Common myeloid progenitor, CD34-positive (primary cell): Measurements from ENCODE around the gene OSBPL3.

Experiments used
- CTCF ChIA-PET: fragments of 350-600 bp; sonication (Branson Sonifier 250); formaldehyde crosslinking; loops from one replicate; lab custom pipeline; 2021; ENCODE audit warnings: antibody characterized with exemption; lab: Charles Lee
- POLR2A ChIA-PET: fragments of 350-600 bp; sonication (Branson Sonifier 250); formaldehyde crosslinking; loops from one replicate; lab custom pipeline; 2021; ENCODE audit warnings: antibody characterized with exemption; lab: Charles Lee
- DNase-seq, 3 donors: peaks; one replicate each; pipeline versions ENCODE4 v3.0.0 to v3.0.0-alpha.2; 2013
- H3K27ac ChIP-seq, 2 experiments: 1 replicate in 1 of 2; 2 replicates in 1 of 2; pipeline ENCODE4 v1.7.0; 2013; ENCODE audit warnings: inconsistent platforms in 2 of 2, low read length in 2 of 2, mild to moderate bottlenecking in 2 of 2, low read depth in 1 of 2, moderate library complexity in 1 of 2; ENCODE audit not compliant: severe bottlenecking in 2 of 2, insufficient read depth in 1 of 2, poor library complexity in 1 of 2
- H3K27me3 ChIP-seq, 5 experiments: replicated peaks in 2 of 5; 1 replicate in 3 of 5; 2 replicates in 2 of 5; pipeline versions ENCODE4 v1.6.1 to v1.7.0; 2013; ENCODE audit warnings: low read length in 4 of 5, mild to moderate bottlenecking in 2 of 5, moderate library complexity in 2 of 5, inconsistent platforms in 1 of 5; ENCODE audit not compliant: insufficient read depth in 5 of 5, control insufficient read depth in 4 of 5
- H3K36me3 ChIP-seq, 4 experiments: 1 replicate in 2 of 4; 2 replicates in 2 of 4; pipeline versions ENCODE4 v1.6.1 to v1.7.0; 2013; ENCODE audit warnings: low read length in 3 of 4, control low read depth in 1 of 4, mild to moderate bottlenecking in 1 of 4; ENCODE audit not compliant: control insufficient read depth in 4 of 4, insufficient read depth in 4 of 4
- H3K4me1 ChIP-seq, 4 experiments: 1 replicate in 3 of 4; 2 replicates in 1 of 4; pipeline versions ENCODE4 v1.6.1 to v1.7.1; 2013; ENCODE audit warnings: low read length in 3 of 4, mild to moderate bottlenecking in 3 of 4, control low read depth in 1 of 4, inconsistent platforms in 1 of 4, moderate library complexity in 1 of 4; ENCODE audit not compliant: control insufficient read depth in 4 of 4, insufficient read depth in 4 of 4; ENCODE audit errors: control extremely low read depth in 1 of 4
- H3K4me3 ChIP-seq, 7 experiments: 1 replicate in 4 of 7; 2 replicates in 3 of 7; pipeline versions ENCODE4 v1.5.1 to v1.7.0; 2013; ENCODE audit warnings: mild to moderate bottlenecking in 7 of 7, low read length in 6 of 7, moderate library complexity in 6 of 7, inconsistent platforms in 2 of 7, low read depth in 2 of 7, control low read depth in 1 of 7; ENCODE audit not compliant: insufficient read depth in 4 of 7, control insufficient read depth in 1 of 7; ENCODE audit errors: extremely low read depth in 1 of 7
- H3K9me3 ChIP-seq, 5 experiments: 1 replicate in 4 of 5; 2 replicates in 1 of 5; pipeline versions ENCODE4 v1.6.1 to v1.7.1; 2013; ENCODE audit warnings: low read length in 4 of 5, mild to moderate bottlenecking in 2 of 5, inconsistent platforms in 1 of 5, low read depth in 1 of 5, moderate library complexity in 1 of 5; ENCODE audit not compliant: control insufficient read depth in 4 of 5, insufficient read depth in 2 of 5; ENCODE audit errors: control extremely low read depth in 1 of 5
- WGBS: methylation state at CpG from one replicate; pipeline ENCODE4 v1.1.5; 2013; ENCODE audit not compliant: insufficient coverage; 5-methylcytosine and 5-hydroxymethylcytosine counted together

The OSBPL3 gene

DNA sequence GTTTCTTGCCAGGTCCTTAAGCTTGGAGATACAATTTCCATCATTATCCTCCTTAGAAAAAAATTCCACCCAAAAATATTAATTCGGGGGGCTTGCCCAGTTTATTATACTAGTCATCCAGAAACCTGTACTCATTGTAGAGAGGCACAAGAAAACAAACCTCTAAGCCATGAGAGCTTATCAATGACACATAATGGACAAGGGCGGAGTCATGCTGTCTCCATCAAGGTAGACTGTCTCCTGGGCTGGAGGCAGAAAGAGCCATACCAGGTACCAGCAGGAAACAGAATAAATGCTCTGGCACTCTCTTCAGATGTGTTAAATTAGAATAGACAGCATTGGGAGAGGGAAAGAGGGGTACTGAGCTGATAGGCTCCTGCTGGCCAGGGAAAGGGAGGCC is 153.0 kb downstream of the OSBPL3 start:
- Histone ChIP-seq H3K27ac (no peak overlapping the region), H3K4me1 (peaks cover 7 to 54% (median 42%) of the 10 kb centered on the region in 4 experiments), H3K36me3 (peaks cover 0 to 24% (median 11%) of the 10 kb centered on the region in 4 experiments), H3K4me3 (no peak overlapping the region), H3K9me3 (no peaks in the 10 kb centered on the region), H3K27me3 (no peaks in the 10 kb centered on the region)
- ChIA-PET CTCF (interaction anchor here (1.0 to 1.7 kb wide), 4 partner anchors 8 to 244 kb away, joined by 3 to 8 read pairs (median 4); no protein-coding TSS in a partner anchor), POLR2A (interaction anchor here (0.6 kb wide), 1 partner anchor 286 kb away, joined by 3 read pairs; no protein-coding TSS in a partner anchor)
- WGBS = 100% methylated on average over 1 of the region's 2 CpGs
- DNase-seq = no peak

DNA sequence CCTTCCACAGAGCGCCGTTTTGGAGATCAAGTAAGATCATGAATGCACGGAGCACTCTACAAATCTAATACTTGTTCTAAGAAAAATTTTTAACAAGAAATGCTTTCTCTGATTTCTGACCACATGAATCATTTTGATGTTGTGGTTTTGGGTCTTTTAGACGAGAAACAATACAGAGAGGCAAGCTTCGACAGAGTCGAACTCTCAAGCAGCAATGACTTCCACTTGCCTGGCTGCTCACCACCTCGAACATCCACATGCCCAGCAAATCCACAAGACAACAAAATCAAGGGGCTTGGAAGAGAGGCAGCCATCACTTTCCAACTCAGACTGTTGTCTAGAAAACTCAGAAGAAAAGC is 153.3 kb downstream of the OSBPL3 start:
- CTCF ChIA-PET = interaction anchor here (0.6 to 1.7 kb wide), 5 partner anchors 8 to 564 kb away, joined by 3 to 8 read pairs (median 4); no protein-coding TSS in a partner anchor
- Histone ChIP-seq H3K27me3 (no peaks in the 10 kb centered on the region), H3K9me3 (no peaks in the 10 kb centered on the region), H3K27ac (no peak overlapping the region), H3K4me3 (no peak overlapping the region), H3K36me3 (peaks cover 0 to 24% (median 11%) of the 10 kb centered on the region in 4 experiments), H3K4me1 (peaks cover 7 to 54% (median 42%) of the 10 kb centered on the region in 4 experiments)
- WGBS = 72% methylated on average over 6 of the region's 7 CpGs
- POLR2A ChIA-PET = interaction anchor here (0.6 kb wide), 1 partner anchor 286 kb away, joined by 3 read pairs; no protein-coding TSS in a partner anchor
- no peak for DNase-seq

DNA sequence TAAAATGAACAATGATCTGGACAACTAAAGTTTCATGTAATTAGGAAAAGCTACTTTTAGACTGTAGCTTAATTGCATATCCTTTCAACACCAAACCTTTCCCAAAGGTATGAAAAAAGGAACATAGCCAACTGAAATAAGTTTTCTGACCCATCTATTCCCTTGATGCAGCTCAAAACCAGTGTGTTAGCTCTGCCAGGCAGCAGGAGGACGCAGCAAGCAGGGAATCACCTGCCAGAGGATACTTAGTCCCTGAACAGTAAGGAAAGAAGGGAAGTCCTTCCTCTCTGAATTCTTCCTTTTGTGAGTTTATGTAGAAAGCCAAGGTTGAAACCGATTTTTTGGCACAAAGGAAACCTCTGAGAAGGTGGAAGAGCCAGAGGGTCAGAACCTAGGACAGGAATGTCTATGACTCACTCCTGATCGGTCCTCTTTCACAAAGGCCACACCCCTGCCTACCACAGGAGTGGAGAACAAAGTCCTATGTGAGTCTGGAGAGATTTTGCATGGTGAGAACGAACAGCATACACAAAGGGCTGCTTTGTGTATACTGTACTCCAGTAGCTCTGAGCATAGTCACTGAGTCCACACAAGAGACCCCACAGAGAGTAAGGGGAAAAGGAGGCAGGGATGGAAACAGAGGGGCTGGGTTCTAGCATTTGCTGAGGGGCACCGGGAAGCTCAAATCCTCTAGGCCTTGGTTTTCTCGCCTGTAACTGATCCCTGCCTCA is 153.9 kb downstream of the OSBPL3 start:
- CTCF ChIA-PET = interaction anchor here (0.6 to 1.8 kb wide), 8 partner anchors 8 to 564 kb away, joined by 3 to 8 read pairs (median 4); no protein-coding TSS in a partner anchor
- WGBS = 92% methylated on average over 5 of the region's 6 CpGs
- H3K27me3 ChIP-seq = no peaks in the 10 kb centered on the region
- POLR2A ChIA-PET = no interaction called here
- no peaks in the 10 kb centered on the region for H3K9me3 ChIP-seq
- no peak overlapping the region for H3K27ac ChIP-seq
- H3K4me3 ChIP-seq = no peak overlapping the region
- H3K4me1 ChIP-seq = peaks cover 7 to 54% (median 42%) of the 10 kb centered on the region in 4 experiments
- H3K36me3 ChIP-seq = peaks cover 0 to 24% (median 11%) of the 10 kb centered on the region in 4 experiments
- DNase-seq = no peak

DNA sequence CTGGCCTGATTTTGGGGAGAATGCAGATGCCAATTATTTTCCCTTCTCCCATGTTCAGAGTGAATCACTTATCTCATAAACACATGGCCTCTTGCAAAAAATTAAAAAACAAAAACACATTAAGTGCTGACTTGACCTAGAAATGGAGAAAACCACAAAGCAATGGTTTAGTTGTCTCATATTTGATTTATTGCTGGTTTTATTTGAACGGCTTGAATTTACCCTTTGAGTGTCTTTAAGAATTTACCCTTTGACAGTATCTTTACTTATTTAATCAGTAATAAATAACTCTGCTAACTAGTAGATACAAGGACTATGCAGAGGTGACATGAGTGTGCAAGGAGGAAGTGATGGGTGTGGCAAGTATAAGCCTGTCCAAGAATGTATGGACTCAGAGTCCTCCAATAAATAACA is 154.6 kb downstream of the OSBPL3 start:
- Histone ChIP-seq H3K36me3 (peaks cover 0 to 20% (median 11%) of the 10 kb centered on the region in 4 experiments), H3K27me3 (no peaks in the 10 kb centered on the region), H3K9me3 (no peaks in the 10 kb centered on the region), H3K4me3 (no peak overlapping the region), H3K4me1 (peaks cover 5 to 54% (median 42%) of the 10 kb centered on the region in 4 experiments), H3K27ac (no peak overlapping the region)
- ChIA-PET CTCF (interaction anchor here (0.9 to 1.8 kb wide), 4 partner anchors 12 to 274 kb away, joined by 3 to 7 read pairs (median 4); no protein-coding TSS in a partner anchor), POLR2A (no interaction called here)
- WGBS = no CpG with 5 or more reads among the region's 1 CpG
- DNase-seq = peak in 2 of 3 donors; percentile 36 to 42

DNA sequence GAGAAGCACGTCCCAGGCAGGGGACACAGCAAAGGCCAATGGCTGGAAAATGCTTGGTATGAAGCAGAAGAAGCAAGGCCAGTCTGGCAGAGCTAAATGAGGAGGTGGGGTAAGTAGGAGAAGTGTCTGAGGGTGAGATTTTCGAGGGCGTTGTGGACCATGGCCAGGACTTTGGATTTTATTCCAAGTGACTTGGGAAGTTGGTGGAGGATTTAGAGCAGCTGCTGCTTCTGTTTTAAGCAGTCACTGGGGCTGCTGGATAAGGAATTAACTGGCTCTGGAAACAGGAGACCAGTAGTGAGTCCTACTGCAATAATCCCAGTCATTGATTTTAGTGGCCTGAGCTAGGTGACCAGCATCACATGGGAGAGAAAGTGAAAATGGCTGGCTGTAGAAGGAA is 155.1 kb downstream of the OSBPL3 start:
- ChIA-PET CTCF (interaction anchor here (0.9 to 1.8 kb wide), 3 partner anchors 12 to 274 kb away, joined by 3 to 5 read pairs (median 3); no protein-coding TSS in a partner anchor), POLR2A (no interaction called here)
- WGBS = 100% methylated on average over 3 of the region's 3 CpGs
- H3K4me1 ChIP-seq = peaks cover 6 to 51% (median 43%) of the 10 kb centered on the region in 4 experiments
- H3K36me3 ChIP-seq = peaks cover 0 to 15% (median 11%) of the 10 kb centered on the region in 4 experiments
- H3K27me3 ChIP-seq = no peaks in the 10 kb centered on the region
- no peak for DNase-seq
- no peak overlapping the region for H3K4me3 ChIP-seq
- no peaks in the 10 kb centered on the region for H3K9me3 ChIP-seq
- H3K27ac ChIP-seq = no peak overlapping the region

DNA sequence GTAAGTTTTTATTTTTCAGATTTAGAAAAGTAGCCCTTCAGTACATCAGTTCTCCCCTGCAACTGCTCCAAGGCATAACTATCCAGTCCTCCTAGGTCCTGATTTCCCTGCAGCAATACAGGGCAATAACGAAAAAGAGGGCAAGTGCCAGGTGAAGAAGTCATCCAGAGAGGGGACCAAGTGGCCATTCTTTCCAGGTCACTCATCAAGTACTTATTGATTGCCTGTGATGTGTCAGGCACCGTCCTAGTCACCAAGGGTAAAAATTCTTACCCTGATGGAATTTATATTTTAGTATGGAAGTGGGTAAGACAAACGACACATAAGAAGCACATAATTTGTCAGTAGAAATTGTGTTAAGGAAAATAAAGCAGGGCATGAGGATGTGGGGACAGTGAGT is 155.6 kb downstream of the OSBPL3 start:
- DNase-seq = no peak
- POLR2A ChIA-PET = no interaction called here
- Histone ChIP-seq H3K9me3 (no peaks in the 10 kb centered on the region), H3K27ac (no peak overlapping the region), H3K4me1 (peaks cover 6 to 48% (median 44%) of the 10 kb centered on the region in 4 experiments), H3K27me3 (no peaks in the 10 kb centered on the region), H3K36me3 (peaks cover 0 to 14% (median 11%) of the 10 kb centered on the region in 4 experiments), H3K4me3 (no peak overlapping the region)
- 100% methylated on average over 2 of the region's 3 CpGs for WGBS
- CTCF ChIA-PET = no interaction called here

DNA sequence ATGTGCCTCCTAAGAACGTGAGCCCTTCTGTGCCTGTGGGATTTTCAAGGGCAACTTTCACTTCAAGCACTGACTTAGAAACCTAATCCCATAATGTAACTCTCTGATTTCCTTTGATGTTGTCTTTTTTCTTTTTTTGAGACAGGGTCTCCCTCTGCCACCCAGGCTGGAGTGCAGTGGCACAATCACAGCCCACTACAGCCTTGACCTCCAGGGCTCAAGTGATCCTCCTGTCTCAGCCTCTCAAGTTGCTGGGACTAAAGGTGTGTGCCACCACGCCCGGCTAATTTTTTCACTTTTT is 158.3 kb downstream of the OSBPL3 start:
- Histone ChIP-seq H3K4me1 (peaks cover 6 to 42% (median 39%) of the 10 kb centered on the region in 4 experiments), H3K4me3 (peak overlapping the region in 2 of 7 experiments; percentile 28 to 63), H3K27me3 (no peaks in the 10 kb centered on the region), H3K27ac (peak overlapping the region in 1 of 2 experiments; percentile 52), H3K9me3 (no peaks in the 10 kb centered on the region), H3K36me3 (peaks cover 2 to 22% (median 15%) of the 10 kb centered on the region in 4 experiments)
- no peak for DNase-seq
- POLR2A ChIA-PET = interaction anchor here (0.6 to 0.9 kb wide), 2 partner anchors 112 to 272 kb away, joined by 3 to 4 read pairs; no protein-coding TSS in a partner anchor
- CTCF ChIA-PET = interaction anchor here (0.9 to 4.3 kb wide), 27 partner anchors 10 to 277 kb away, joined by 3 to 42 read pairs (median 6); partner anchors contain the start of gene OSBPL3
- 0% methylated on average over 1 of the region's 3 CpGs for WGBS
